Inferior parietal cortex (tissue), 1 donor: ENCODE data around the gene RASGRP3.
"Not testable (repeated sequence)": the region's sequence is repeated elsewhere in the genome, so short reads cannot be mapped to it uniquely, and the experiment has no call there.

Experiments used
- DNase-seq: peaks from one replicate; pipeline ENCODE4 v3.0.0-alpha.2; 2016; ENCODE audit errors: extremely low spot score

RASGRP3 gene

DNA sequence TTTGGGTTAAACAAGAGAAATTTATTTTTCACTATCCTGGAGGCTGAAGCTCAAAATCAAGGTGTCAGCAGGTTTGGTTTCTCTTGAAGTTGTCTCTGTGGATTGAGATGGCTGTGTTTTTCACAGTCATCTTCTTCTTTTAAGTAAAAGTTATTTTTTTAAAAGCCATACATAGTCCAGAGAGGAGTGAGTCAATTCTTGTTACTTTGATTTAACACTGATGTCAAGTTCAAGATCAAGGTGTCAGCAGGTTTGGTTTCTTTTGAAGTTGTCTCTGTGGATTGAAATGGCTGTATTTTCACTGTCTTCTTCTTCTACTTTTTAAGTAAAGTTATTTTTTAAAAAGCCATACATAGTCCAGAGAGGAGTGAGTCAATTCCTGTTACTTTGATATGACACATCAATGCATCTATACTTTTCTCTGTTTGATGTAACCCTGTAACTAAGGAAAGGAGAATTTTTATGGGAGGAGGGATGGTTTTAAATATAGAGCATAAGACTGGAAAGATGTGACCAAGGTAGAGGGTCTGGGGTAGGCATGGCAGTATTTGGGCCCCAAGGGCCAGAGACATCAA is 22.5 kb upstream of the RASGRP3 start:
- no peak for DNase-seq

DNA sequence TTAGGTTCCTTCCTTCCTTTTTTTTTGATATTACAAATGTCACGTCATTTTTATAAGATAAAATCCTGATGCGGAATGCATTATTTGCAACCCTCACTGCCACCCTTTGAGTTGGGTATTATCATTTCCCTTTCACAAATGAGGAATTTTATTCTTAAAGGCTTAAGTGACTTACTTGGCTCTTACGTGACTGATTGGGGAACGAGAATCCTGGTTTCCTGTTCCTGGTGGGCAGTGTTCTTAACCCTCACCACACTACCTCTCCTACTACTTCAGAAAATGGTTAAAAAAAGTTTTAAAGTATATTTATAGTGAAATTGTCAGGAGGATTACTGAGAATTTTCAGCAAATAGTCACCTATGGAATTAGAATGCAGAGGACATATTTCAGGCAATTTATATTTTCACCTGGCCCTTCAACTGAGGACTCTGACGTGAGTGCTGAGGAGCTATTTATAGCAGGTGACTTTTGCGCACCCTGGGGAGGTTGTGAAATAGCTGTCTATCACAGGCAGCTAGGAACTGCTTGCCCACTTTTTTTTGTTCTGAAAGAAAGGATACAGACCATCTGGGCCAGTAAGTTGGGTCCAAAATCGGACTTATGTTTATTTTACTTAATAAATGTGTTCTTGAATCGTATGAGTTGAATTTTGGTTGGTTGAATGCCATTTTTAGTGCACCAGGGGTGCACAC is 18.7 kb upstream of the RASGRP3 start:
- DNase-seq, result no peak

DNA sequence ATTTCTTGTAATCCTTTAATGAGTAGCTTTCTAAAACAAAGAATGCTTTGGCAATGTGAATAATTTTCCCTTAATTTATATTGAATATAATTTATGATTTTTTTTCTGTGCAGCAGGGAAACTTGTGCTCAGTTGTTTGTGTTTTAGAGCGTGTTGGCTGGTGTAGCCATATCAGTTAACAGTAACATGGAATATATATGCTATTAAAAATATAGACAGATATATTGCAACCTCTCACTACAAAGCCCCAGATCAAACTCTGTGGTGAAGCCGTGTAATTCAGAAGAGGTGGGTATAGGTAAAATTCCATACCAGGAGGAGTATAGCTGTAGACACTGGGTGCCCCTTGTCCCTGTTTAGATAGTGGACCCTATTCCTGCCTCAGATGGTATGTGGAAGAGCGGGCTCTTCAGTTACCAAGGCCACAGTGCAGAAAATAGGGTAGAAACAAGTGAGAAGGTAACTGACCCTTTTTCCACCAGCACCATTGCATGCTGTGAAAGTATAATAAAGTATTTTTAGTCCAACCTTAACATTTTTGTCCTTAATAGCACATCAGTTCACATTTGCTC is 18.1 kb upstream of the RASGRP3 start:
- no peak for DNase-seq

DNA sequence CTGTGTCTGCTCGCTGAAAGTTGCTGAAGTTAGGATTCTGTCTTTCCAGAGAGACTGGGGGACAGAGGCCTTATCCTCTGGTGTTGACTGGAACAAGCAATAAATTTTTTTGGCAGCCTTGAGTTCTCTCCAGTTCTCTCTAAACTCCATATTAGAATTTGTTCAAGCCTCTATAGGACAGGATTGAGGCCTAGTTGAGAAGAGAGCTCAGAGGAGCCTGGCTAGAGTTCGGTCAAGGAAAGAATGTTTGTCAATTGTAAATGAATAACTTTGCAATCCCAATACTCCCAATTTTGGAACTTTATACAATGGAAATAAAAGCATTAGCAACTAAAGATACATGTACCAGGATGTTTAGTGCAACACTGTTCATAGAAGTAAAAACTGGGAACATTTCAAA is 16.7 kb upstream of the RASGRP3 start:
- no peak for DNase-seq

DNA sequence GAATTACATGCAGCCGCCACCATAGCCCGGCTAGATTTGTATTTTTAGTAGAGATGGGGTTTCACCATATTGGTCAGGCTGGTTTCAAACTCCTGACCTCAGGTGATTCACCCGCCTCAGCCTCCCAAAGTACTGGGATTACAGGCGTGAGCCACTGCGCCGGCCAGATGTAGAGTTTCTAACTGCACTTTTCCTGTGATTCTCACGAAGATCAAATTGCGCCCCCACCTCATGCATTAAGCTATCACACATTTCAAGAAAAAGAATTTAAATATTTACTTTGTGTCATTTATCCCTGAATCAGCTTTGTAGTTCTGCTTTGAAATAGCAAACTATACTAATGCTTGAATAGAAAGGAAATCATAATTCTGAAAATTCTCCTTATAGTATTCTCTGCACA is 13.9 kb upstream of the RASGRP3 start:
- DNase-seq, result not testable (repeated sequence)

DNA sequence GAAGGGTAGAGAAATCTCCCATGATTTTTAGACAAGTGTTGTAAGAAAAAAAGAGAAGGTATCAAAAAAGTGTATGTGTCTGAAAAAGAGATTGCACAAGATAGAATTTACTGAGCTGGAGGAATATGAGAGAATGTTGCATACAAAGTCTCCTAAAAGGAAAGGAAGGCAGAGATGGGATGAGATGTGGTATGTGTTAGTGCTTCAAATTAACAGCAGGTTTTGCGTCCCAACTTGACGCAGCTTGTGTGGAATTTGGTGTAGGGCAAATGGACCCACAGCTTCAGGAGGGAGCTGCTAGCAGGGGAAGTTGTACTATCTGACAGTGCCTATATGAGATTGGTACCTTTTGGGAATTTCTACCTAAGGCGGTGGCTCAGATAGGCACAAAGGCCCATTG is 9.0 kb upstream of the RASGRP3 start:
- DNase-seq, result no peak

DNA sequence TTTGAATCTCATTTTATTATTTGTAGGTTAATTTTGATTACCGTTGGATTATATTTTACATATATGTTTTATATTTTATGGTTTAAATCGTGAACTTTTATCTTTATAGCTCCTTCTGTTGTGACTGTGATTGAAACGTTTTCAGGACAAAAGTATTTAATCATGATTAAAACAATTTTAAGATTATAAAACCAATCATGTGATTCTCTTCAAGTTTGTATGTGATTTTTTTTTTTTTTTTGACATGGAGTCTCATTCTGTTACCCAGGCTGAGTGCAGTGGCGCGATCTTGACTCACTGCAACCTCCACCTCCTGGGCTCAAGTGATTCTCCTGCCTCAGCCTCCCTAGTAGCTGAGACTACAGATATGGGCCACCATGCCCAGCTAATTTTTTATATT is 7.2 kb upstream of the RASGRP3 start:
- DNase-seq, result no peak

DNA sequence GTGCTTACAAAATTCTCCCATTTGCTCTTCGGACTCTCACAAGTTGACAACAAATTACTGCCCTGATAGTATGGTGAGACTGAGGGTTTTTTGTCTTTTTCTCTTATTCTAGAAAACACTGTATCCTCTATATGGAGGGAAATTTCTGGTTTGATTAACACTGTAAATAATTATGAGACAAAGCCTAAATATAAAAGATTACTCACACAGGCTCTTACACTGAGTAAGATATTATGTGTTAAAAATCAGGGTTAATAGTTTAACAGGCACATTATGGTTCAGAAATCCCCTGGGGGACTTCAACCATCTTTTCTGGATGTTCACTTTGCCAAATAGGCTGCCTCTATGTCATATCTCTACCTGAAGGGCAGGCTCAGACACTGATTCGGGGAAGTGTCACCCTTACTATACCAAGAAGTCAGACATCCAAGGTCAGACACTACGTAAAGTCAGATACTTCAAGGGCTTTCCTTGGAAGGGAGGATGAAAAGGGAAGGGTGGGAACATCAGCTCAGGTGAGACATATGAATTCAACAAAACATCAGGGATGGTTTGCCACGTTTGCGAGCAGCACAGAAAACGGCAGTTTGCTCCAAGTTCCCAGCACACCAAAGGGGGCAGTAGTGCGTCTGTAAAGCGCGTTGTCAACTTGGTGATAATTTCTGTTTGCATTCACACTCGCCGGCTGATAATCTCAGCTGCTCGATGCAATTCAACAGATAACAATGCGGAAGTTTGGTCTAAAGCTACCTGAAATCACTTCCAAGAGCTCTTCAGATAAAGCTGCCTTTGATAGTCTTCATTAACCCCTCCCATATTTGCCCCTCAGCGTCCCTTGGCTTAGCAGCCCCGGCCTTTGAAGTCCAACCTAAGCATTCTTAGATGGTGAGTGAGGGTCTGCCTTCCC is 972 bp upstream of the RASGRP3 start:
- DNase-seq, result peak; percentile 93

DNA sequence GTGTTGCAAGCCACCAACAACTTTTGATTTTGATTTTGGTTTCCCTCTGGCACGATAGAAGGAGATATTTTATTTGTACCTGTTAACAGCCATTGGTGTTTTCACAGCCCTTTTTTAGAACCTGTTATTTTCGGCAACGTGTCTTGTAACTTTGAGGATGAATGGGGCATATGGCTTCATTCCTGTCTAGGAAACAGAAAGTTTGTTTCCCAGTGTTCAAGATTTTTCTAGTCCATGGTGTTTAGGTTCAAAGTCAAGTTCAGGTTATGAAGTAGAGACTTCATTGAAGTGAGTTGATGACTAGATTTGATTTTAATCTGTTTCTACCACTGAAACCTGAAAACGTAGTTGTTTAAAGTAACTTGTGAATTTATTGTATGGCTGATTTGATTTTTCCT is 343 bp downstream of the RASGRP3 start:
- DNase-seq, result peak; percentile 59

DNA sequence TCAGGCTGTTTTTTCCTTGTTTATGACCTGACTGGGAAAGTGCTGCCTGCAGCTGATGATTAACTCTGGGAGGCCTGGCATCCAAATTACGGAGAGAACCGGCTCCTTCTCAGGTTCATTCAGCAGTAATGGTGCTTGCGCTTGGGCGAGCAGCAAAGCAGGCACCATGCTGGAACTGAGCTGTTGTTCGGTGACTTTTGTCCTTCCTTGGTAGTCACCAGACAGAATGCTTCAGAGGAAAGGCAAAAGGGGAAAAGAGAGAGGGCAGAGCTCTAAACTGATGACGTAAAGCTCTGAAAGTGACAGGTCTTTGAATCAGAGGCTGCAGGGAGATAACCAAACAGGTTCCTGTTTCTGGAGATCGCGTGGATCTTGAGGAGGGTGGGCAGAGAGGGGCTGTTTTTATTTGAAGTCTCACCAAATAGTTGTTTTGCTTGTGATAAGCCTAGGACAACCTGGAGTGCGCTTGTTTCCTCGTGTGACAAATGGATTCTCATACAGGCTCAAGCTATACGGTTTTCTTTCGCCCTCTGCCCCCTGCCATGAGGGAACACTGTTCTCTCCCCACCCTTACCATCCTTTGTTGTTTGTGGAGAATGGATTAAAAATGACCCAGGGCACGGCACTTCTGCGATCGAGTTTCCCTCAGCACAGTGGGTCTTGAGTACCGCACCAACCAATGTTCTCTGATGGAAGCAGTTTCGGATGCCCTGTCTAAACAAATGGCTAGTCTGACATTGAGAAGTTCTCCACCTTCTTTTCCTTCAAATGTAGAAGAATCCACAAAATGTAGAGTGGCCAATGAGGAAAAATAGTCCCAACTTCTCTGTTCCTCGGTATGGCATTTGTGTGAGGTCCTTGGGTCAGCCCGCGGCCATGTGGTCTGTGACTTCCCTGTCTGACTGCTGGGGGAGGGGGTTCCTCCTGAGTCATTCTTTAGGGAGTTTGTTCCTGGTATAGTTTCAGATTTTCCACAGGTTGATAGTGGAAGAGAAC is 1.3 kb downstream of the RASGRP3 start:
- peak; percentile 55 for DNase-seq

DNA sequence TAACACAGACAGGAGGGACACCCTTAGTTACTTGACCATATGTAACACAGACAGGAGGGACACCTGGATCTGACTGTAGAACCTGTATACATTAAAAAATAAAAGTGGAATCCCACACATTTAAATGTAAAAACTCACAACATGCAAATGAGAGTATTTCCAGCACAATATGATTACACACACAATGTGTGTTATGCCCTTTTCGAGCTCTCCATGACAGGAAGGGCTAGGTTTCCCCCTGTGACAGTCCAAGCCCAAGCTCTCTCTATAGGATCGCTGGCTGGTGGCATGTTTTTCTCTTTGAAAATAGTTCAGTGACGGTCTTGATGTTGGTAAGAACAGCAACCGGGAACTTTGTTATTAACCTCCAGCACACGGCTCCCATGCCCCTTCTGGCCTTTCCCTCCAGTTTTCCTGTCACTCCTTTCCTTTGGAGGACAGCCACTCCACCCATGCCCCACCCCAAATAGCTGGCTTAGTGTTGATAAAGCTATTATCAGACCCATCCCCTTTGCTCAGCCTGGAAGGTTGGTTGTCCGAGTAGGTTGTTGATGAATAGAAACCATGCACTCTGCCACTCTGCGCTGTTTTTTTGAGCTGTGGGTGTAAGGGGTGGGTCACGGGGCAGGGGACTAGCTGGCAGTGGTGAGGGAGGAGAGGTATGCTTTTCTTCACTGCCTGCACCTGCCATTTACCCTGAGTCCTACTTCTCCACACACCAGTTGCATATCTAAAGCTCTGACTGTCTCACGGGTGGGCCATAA is 2.7 kb downstream of the RASGRP3 start:
- DNase-seq, result no peak

DNA sequence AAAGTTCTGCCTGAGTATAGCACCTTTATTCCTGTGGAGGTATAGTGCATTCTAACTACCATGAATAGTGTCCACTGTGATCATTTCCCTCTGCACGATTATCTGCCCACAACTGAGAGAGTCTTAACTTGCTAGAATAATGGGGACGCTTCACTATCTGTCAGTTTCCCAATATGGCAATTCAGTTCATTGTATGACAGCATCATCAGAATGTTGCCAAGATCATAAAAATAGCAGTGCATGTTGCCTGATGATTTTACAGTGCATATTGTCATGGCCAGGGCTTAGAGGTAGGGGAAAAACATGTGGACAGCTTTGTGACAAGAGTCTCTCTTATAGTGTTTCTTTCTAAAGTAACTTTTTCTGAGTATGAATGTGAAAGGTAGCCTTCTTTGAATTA is 6.1 kb downstream of the RASGRP3 start:
- DNase-seq, result no peak

DNA sequence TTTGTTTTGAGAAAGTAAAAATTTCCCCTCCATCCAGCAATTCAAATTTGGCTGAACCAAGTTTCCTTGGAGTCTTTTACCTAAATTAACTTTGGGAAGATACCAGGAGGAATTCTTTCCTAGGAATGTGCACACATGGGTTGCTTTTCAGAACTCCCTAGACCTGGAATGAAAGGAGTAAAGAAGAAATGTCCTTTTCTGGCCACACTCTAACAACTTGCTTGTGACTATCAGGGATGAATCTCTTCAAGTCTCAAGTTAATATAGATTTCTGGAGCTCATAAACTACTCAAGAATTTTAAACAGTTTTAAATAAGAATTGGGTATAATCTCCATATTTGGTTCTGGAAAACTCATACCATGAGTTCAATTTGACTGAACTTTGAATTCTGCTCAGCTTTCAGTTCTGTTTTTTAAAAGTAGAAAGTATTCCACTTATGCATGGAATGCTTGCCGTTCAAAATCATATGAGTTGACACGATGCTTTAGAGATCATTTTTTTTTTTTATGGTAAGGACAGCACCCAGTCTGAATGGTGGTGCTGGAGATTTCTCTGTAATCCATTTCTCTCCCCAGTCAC is 7.7 kb downstream of the RASGRP3 start:
- no peak for DNase-seq

DNA sequence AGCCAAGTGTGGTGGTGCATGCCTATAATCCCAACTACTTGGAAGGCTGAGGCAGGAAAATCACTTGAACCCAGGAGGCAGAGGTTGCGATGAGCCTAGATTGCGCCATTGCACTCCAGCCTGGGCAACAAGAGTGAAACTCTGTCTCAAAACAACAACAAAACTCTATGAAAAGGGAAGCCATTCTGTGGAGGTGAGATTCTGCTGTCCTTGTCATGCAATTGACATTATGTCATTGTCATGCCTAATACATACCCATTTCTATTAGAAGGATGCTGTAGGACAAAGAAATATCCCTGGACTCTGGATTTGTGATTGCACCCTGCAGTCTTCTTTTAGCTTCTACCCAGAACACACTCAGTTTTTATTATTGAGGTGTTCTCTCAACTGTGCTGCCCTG is 8.6 kb downstream of the RASGRP3 start:
- DNase-seq, result no peak

DNA sequence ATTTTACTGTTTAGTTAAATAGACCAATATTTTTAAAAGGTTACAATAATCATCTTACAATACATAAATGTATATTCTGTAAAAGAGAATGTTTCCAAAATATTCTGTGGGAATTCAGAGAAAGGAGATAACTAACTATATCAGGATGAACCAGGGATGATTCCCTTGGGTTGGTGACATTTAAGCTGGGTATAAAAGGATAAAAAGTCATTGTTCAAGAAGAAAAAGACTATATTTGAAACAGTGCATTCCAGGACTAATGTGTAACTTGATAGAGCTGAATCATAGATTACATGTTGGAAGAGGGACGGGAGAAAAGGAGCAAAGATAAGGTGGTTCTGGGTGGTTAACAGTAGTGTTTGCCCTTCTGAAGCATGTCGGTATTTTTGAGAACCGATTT is 10.1 kb downstream of the RASGRP3 start:
- no peak for DNase-seq

DNA sequence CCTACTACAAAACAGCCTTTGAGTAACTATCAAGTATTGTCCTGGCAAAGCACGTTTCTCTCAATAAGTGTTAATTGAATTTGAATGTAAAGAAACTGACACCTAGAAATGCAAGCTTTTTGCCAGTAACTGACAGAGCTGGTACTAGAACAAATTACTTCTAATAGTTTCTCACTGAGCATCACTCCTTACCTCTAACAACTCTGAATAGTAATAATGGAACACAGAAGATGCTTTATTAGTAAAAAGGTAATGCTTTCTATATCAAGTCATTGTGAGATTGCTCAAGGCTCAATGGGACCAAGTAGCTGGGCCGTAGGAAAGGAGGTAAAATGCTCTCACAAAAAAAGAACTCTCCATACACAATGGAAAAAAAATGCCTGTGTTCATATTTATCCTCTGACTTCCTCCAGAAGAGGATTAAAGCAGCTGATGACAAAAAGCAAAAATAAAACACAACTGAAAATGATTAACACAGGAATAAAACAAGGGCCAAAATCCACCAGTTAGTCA is 11.8 kb downstream of the RASGRP3 start:
- DNase-seq, result no peak

DNA sequence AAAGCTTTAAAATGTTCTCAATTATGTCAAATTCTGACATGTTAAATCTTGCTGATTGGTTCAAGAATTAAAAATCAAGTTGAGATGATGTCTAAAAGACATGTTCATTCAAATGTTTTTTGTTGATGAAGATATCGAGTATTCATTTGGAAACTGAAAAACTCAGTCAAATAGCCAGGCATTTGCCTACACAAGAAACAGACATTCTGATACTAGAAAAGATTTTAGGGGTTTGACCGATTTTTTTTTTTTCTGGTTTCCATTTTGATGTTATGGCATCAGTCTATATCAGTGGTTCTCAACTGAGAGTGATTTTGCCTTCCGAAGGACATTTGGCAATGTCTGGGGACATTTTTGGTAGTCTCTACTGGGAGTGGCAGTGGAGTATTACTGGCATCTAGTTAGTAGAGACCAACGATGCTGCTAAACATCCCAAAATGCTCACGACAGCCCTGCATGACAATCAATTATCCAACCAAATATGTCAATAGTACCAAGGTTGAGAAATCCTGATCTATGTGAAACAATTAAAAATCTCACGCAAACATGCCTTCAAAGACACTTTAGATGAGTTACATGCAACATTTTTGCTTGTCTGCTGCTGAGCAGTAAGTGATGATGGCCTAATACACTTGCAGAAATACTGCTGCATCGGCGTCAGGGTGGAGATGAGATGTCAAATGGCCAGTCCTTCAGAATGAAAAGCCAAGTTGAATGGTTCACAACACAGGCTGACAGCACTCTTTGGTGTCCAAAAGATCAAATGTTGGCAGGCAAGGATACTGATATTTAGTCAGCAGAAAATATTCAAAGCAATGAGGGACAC is 12.5 kb downstream of the RASGRP3 start:
- DNase-seq, result no peak

DNA sequence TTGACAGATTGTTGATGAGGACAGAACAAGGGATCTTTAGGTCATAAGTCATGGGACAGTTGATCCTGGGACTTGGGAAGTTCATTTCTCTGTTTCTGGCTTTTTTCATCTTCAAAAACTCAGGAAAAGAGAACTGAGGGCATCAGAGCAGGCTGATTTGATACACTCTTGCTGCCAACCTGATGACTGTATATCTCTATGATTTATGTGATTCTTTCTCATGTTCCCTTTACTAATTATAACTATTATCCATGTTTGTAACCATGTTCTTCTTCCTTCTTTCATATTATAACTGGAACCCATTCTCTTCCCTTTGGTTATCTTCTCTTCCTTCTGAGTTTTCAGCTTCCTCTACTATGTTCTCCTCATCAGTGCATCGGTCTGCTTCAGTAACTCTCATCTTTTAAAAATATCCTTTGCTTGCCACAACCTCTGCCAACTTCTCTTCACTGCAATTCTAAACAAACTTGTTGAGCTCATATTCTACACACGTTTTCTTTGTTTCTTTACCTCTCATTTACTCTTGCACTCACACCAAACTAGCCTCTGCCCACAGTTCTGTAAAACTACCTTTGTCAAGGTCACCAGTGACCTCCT is 13.5 kb downstream of the RASGRP3 start:
- no peak for DNase-seq
